Measurements from ENCODE around the gene ZNRF2.

- TF ChIP-seq POLR2AphosphoS5 (IDR thresholded peaks at IDR 0.05; ENCODE audit: borderline replicate concordance, low read depth, low read length) = no peak
- no peak for TF ChIP-seq EZH2 (IDR thresholded peaks at IDR 0.05)
Observed at GRCh38 chr7:30390736-30391636, 106.6 kb downstream of the ZNRF2 start.

Data from SK-N-MC (cell line).